HCT116 (cell line): ENCODE measurements around the gene ACTN4.

ENCODE experiments used
- CBX3 ChIP-seq: IDR thresholded peaks from 2 replicates; pipeline ENCODE4 v1.6.1; 2012; ENCODE audit warnings: low read depth
- CTCF ChIP-seq, 3 experiments: fragments of 200-600 bp in 1 of 3; sonication (generic) in 1 of 3; IDR thresholded peaks in 2 of 3; conservative IDR thresholded peaks in 1 of 3; 2 replicates each; pipeline ENCODE4 v1.5.1; 2012 to 2017; ENCODE audit warnings: low read depth in 2 of 3, low read length in 2 of 3, antibody characterized with exemption in 1 of 3, borderline replicate concordance in 1 of 3, control low read depth in 1 of 3, mild to moderate bottlenecking in 1 of 3, mixed read lengths in 1 of 3, mixed run types in 1 of 3, moderate library complexity in 1 of 3; ENCODE audit not compliant: insufficient read depth in 1 of 3
- EGR1 ChIP-seq: IDR thresholded peaks from 2 replicates; pipeline ENCODE4 v1.6.1; 2012; ENCODE audit warnings: low read depth
- ELF1 ChIP-seq: IDR thresholded peaks from 2 replicates; pipeline ENCODE4 v1.6.1; 2012; ENCODE audit warnings: low read depth, borderline replicate concordance
- EZH2 ChIP-seq: fragments of 200-600 bp; sonication (generic); IDR thresholded peaks from 2 replicates; pipeline ENCODE4 v1.6.1; 2017; ENCODE audit warnings: antibody characterized with exemption, mixed run types
- FOSL1 ChIP-seq: IDR thresholded peaks from 2 replicates; pipeline ENCODE4 v1.6.1; 2012; ENCODE audit warnings: low read depth
- POLR2A ChIP-seq: IDR thresholded peaks from 2 replicates; pipeline ENCODE4 v1.7.0; 2011; ENCODE audit warnings: borderline replicate concordance; ENCODE audit not compliant: insufficient read depth, insufficient read length; ENCODE audit errors: extremely low read depth
- POLR2AphosphoS5 ChIP-seq: IDR thresholded peaks from 2 replicates; pipeline ENCODE4 v1.6.1; 2011; ENCODE audit warnings: mild to moderate bottlenecking, low read depth, low read length, moderate library complexity
- RAD21 ChIP-seq: IDR thresholded peaks from 2 replicates; pipeline ENCODE4 v1.6.1; 2012; ENCODE audit warnings: low read depth, mild to moderate bottlenecking
- REST ChIP-seq: IDR thresholded peaks from 2 replicates; pipeline ENCODE4 v1.6.1; 2012; ENCODE audit warnings: low read depth
- SP1 ChIP-seq: IDR thresholded peaks from 2 replicates; pipeline ENCODE4 v1.6.1; 2012; ENCODE audit warnings: low read depth
- YY1 ChIP-seq: IDR thresholded peaks from 2 replicates; pipeline ENCODE4 v1.6.1; 2011; ENCODE audit warnings: low read length, low read depth, moderate library complexity, mild to moderate bottlenecking; ENCODE audit not compliant: insufficient replicate concordance; ENCODE audit errors: extremely low read depth
- ZBTB33 ChIP-seq: IDR thresholded peaks from 2 replicates; pipeline ENCODE4 v1.6.1; 2011; ENCODE audit warnings: mild to moderate bottlenecking, low read length, moderate library complexity; ENCODE audit not compliant: insufficient replicate concordance; ENCODE audit errors: extremely low read depth

GRCh38 chr19:38707512-38708114 is 60.2 kb downstream of the ACTN4 start:
- TF ChIP-seq CTCF (IDR thresholded peaks at IDR 0.05 in 2 of 3, conservative IDR thresholded peaks at IDR 0.05 in 1 of 3; ENCODE audit: borderline replicate concordance in 1 of 3, insufficient read depth in 1 of 3, low read depth in 2 of 3, low read length in 2 of 3) (no peak), POLR2AphosphoS5 (peak; percentile 20; the same call in 1 of the 2 replicates), EGR1 (no peak), RAD21 (no peak), REST (no peak), POLR2A (no peak), YY1 (no peak), FOSL1 (no peak), EZH2 (no peak), ELF1 (no peak), SP1 (no peak), CBX3 (no peak), ZBTB33 (no peak)
